Left forelimb (tissue), 1 donor: Measurements from ENCODE around the gene TAOK1.

Experiments
- DNase-seq: peaks from one replicate; pipeline ENCODE4 v3.0.0-alpha.2; 2018; ENCODE audit warnings: low spot score

TAOK1 gene

DNA sequence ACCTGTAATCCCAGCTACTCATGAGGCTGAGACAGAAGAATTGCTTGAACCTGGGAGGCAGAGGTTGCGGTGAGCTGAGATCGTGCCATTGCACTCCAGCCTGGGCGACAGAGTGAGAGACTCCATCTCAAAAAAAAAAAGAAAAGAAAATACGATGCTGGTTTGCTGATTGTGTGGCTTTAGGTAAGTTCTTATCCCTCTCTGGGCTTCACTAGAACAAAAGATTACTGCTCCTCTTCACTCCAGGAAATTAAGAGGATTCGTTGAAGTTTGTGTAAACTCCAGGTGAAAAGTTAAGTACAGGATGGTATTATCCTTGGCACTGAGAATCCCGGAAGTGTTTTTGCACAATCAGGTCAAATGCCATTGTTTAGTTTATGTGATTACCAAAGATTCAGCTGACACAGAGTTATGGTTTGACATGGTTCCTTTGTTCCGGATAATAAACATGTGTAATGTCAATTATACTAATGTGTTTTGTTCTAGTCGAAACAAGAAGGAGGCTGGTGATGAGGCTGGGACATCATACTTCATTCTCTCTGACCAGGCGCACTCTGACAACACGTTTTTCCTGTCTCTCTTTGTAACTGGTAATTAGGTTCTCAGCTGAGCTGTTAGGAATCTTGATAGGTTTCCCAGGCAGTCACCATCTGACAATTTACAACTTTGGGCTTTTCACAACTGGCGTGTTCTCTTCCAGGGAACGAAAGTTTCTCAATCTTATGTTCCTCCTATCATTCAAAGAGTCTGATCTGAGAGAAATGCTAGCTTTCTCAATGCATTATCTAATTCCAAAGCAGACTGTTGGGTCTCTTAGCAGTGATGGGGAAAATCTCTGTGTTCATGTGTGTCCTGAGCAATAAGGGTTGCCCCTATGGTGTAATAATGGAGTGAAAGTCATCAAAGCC lies 10.8 kb upstream of the TAOK1 start:
- no peak for DNase-seq

DNA sequence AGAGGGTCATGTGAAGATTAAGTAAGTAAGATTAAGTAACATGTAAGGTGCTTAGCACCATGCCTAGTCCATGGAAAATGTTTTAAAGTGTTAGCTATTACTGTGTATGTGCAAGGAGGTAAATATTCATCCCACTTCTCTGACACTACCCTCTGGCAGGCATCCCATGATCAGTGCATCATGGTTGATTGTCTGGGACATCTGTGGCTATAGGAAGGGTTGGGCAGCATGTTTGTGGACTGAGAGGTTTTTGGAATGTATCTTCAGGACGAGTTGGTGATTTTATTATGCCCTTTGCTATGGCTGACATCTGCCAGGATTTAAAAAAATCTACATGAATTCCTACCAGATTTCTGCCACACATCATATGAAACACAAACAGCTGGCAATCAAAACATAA lies 6.5 kb upstream of the TAOK1 start:
- no peak for DNase-seq

DNA sequence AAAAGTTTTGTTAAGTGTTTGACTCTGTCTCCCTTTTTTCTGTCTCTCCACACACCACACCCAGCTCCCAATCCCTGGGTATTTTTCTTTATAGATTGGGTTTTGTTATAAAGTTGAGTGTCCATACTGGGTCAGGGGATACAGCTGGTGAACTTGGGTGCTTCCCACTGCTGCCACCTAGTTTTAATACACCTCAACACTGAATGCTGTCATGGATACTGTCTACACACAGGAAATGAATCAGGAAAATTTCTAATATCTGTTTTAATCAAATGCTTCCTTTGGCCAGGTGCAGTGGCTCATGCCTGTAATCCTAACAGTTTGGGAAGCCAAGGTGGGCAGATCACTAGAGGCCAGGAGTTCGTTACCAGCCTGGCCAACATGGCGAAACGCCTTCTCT lies 5.3 kb upstream of the TAOK1 start:
- no peak for DNase-seq

DNA sequence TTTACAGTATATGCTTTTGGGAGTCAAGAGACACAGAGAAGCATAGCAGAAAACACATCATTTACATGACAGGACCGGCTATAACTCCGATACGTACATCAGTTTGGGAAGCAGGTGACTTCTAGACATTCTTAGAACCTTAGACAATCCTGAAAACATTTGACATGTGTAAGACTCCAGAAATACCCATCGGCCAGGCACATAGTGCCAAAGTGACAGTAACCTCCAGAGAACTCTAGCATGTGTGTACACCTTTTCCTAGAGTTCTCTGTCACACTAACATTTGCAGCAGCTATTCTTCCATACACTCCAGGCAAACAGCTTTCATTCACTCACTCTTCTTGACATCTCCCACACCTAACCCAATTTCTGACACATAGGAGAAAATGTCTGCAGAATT lies 3.4 kb upstream of the TAOK1 start:
- DNase-seq = no peak

DNA sequence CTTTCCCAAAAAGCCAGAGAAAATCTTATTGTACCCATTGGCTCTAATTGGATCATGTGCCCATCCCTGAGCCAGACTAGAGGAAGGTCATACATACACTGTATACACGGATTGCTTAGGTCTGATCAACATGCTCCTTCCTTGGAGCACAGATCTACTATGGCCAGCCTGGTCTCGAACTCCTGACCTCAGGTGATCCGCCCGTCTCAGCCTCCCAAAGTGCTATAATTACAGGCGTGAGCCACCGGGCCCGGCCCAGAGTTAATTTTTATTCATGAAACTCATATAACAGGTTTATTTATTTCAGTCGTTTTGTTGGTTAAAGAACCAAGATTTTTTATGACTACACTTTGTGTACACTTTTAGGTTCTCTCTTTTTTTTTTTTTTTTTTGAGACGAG lies 1.2 kb upstream of the TAOK1 start:
- no peak for DNase-seq

DNA sequence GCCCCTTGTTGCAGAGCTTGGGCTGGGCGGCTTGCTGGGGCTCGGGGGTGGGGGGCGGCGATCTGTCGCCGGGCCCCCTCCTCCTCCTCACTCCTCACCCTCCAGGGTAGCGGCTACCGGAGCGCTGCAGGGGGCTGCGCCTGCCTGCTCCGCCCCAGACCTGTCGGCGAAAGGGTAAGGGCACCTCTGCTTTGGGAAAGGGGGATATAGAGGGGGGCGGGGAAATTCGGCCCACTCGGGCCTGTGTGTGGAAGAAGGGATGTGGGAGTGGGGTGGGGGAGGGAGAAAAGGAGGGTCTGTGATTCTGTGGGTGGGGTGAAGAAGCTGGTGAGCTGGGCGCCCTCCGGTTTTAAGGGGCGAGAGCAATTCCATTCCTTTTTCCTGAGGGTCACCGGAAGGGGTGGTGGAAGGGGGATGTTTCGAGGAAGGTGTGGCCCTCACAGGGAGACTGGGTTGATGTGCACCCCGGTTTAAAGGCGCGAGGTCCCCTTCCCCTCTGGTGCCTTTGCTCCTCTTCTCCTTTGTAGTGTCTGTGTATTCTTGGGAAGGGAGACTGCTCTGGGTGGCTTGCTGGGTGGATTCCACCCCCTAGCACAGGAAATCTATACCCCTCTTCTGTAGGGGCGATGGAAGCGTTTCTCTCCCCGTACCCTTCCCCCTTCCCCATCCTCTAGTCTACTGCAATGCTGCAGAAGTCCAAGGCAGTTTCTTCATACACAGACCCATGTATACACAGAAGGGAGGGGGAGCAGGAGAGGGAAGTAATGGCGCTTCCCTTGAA lies 878 bp downstream of the TAOK1 start:
- peak; percentile 68 for DNase-seq

DNA sequence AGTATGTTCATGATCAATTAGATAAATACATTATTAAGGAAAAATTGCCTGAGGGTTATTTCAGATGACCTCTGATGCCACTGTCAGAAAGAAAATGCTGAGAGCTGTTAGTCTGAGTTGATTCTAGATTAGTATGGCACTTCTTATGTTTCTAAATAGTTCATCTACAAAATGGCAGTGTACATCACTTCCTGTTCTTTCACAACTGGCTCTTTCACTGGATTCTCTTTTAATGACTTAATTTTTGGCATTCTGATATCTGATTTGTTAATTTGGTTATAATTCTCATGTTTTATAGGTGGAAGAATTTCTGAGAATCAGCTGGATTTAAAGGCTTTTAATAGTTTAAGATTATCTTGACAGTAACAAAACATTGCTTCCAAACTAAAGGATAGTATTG lies 3.3 kb downstream of the TAOK1 start:
- DNase-seq = no peak

DNA sequence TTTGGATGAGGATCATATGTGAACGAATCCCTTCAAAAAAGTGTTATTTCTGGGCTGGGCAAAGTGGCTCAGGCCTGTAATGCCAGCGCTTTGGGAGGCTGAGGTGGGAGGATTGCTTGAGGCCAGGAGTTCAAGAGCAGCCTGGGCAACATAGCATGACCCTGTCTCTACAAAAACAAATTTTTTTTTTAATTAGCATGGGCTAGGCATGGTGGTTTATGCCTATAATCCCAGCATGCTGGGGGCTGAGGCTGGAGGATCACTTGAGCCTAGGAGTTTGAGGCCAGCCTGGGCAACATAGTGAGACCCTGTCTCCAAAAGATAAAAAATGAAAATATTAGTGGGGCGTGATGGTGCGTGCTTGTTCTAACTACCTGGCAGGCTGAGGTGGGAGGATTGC lies 4.6 kb downstream of the TAOK1 start:
- no peak for DNase-seq

DNA sequence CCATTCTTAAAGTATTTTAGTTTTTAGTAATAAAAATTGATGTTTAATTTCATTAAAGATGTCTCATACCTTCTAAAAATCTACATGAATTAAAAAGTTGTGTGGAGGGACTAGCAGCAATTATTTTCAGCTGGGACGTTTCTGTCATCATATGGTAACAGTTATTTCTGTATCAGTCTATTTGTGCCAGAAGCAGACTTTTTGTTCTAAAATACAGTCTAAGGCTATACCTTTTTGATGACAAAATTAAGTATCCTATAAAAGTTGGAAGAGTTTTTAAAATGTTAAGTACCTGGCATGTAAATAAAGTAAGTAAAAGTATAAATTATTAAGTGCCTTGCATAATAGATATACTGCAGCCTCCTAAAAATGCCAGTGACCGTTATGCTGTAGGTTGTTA lies 5.9 kb downstream of the TAOK1 start:
- no peak for DNase-seq

DNA sequence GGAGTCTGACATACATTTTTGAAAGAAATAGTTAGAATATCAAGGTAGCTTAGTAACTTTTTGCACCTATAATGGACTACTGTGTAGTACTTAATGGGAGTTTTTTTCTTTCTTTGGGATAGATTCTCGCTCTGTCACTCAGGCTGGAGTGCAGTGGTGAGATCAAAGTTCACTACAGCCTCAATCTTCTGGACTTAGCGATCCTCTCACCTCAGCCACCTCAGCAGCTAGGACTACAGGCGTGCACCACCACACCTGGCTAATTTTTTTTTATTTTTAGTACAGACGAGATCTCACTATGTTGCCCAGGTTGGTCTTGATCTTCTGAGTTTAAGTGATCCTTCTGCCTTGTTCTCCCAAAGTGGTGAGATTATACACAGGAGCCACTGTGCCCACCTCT lies 9.5 kb downstream of the TAOK1 start:
- DNase-seq = no peak

DNA sequence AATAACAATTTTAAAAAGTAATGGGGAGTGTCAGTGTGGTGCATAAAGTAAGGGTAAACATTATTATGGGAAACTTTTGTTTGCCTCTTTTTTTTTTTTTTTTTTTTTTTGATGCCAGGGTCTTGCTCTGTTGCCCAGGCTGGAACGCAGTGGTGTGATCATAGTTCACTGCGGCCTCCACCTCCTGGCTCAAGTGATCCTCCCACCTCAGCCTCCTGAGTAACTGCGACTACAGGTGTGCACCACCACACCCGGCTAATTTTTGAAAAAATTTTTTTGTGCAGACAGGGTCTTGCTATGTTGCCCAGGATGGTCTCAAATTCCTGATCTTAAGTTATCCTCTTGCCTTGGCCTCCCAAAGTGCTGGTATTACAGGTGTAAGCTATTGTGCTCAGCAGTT lies 10.7 kb downstream of the TAOK1 start:
- DNase-seq = no peak

DNA sequence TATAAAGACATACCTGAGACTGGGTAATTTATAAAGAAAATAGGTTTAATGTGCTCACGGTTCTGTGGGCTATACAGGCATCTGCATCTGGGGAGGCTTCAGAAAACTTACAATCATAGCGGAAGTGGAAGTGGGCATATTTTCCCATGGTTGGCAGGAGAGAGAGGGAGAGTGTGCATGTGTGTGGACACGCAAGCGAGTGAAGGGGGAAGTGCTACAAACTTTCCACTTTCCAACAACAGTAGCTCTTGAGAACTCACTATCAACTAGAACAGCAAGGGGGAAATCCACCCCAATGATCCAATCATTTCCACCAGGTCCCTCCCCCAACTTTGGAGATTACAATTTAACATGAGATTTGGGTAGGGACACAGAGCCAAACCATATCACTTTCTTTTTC lies 11.1 kb downstream of the TAOK1 start:
- no peak for DNase-seq

DNA sequence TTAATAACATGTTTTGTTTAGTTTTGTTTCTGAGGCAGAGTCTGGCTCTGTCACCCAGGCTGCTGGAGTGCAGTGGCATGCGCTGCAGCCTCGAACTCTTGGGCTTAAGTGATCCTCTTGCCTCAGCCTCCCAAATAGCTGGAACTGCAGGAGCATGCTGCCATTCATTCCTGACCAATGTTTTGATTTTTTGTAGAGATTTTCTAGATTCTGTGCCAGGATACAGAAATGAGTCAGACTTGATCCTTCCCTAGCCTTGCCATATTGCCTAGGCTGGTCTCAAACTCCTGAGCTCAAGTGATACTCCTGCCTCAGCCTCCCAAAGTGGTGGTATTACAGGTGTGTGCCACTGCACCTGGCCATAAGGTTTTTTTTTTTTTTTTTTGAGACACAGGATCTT lies 17.7 kb downstream of the TAOK1 start:
- DNase-seq = no peak

DNA sequence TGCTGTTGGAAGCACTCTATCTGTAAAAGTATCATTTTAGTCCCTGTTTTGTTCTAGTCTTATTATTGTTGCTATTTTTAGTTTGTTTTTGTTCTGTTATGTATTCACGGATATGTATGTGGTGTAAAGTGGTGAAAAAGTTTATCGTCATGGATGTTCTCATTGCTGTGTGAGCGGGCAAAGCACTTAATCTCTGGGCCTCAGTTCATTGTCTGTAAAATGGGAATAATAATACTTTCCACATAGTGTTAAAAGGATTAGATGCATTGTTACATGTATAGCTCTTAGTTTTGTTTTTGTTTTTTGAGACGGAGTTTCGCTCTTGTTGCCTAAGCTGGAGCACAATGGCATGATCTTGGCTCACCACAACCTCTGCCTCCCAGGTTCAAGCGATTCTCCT lies 19.8 kb downstream of the TAOK1 start:
- no peak for DNase-seq

DNA sequence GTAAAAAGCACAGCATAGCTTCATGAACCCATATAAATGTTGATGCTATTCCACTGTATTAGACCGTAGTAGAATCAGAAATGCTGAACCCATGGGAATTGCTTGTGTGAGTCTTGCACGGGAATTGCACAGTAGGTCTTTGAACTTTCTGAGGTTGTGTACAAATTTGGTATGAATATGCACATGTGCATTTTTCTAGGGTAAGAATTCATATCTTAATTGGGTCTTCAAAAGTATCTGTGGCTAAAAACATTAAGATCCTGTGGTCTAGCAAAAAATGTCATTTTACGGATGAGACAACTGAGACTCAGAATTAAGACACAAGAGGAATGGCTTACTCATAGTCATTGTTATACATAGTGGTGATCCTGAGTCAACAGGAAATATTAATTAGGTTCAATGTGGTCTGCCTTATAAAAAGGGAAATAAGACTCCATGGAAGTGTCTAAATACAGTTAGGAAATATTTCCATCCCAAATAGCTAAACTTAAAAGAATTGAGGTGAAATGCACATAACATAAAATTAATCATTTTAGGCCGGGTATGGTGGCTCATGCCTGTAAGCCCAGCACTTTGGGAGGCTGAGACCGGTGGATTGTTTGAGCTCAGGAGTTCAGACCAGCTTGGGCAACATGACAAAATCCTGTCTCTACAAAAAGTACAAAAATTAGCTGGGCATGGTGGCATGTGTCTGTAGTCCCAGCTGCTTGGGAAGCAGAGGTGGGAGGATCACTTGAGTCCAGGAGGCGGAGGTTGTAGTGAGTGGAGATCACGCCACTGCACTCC lies 22.8 kb downstream of the TAOK1 start:
- no peak for DNase-seq

DNA sequence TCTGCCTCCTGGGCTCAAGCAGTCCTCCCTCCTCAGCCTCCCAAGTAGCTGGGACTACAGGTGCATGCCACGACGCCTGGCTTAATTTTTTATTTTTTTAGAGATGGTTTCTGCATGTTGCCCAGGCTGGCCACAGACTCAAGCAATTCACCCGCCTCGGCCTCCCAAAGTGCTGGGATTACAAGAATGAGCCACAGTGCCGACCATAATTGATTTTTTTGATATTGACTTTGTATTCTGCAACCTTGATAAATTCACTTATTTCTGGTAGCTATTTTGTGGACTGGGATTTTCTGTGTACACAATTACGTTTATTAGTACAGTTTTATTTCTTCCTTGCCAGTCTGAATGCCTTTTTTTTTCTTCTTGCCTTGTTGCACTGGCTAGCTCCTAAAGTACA lies 30.0 kb downstream of the TAOK1 start:
- DNase-seq = no peak

DNA sequence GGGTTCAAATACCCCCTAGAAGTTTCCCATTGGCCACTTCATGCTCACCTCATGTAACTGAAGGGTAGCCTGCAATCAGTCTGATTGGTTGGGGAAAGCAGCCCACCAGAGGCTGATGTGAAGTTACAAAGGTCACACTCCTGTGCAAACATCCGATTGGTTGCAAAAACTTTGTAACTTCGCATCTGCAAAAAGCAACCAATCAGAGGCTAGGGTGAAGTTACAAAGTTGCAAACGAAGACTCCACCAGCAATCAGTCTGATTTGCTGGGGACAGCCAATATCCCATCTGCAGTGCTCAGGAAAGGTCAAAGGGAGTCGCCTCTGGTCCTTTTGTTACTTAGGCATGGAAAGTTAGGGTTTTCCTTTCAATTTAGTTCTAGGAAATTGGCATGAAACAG lies 40.1 kb downstream of the TAOK1 start:
- DNase-seq = no peak

DNA sequence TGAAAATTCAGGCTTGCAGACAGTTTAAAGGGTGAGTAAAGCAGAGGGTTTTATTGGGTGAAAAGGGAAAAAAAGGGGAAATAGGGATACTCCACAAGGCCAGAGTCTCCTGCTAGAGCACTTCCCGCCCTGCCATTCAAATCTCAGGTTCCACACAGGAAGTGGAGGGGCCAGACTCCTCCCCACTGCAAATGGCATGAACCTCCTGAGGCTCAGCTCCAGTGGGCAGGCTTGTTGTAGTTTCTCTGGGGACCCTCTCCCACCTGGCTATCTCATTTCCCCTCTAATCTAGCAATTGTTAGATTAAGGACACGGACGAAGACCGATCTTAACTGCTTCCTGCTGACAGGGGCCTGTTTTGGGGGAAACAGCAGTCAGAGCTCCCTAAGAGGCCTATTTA lies 43.4 kb downstream of the TAOK1 start:
- no peak for DNase-seq

DNA sequence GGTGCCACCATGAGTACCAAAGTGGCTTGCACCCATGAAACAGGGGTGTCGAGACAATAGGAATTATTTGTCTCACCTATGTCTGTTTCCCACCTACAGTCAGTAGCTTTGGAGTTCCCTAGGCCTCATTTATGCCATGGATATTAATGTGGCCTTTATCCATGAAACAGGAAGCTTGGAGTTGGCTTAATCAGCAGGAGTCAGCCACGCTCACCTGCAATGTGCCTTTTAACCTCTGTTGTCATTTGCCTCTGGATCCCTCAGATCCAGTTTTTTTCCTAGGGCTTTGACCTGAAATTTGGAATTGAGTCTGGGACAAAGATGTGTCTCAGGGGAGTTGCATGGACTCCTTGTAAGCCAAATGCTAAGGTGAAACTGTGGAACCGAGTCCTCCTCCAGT lies 44.4 kb downstream of the TAOK1 start:
- DNase-seq = no peak

DNA sequence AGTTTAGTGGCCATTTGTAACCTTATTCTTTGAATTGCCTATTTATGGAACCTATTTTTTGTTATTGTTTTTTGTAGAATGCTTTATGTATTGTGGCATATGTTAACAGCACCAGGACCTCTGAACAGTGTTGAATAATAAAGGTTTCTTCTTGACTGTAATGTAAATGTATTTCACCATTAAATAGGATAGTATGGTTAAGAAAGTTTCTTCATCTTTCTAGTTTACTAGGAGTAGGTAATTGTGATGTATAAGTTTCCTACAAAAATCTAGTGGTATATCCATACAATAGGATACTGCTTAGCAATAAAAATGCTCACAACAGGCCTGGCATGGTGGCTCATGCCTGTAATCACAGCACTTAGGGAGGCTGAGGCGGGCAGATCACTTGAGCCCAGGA lies 52.3 kb downstream of the TAOK1 start:
- DNase-seq = no peak

DNA sequence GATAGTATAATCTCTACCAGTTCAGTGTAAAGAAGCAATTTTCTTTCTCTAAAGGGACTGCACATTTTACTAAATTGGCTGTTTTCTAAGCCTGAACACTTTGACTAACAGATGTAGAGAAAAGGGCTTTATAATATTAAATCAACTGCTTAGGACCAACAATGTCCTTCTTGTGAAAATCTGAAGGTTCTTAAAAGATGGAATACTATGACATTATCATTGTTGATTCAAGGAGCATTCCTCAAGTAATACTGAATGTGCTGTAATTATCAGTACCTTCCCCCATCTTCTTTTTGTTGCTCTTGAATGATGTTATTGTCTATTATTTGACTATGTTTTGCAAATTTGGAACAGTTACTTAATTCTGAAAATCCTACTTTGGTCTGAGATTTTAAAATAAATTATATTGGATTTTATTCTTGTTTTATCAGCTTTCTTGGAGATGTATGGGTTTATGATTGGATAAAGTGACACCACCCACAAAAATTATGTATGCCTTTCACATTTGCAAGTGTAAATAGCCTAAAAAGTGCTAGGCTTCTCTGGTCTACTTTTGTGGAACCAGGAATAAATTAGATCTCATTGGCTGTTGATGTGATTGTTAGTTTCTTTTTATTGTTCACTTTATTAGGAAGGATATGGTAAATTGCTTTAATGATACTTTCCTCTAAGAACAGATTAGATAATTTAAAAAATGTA lies 53.0 kb downstream of the TAOK1 start:
- no peak for DNase-seq

DNA sequence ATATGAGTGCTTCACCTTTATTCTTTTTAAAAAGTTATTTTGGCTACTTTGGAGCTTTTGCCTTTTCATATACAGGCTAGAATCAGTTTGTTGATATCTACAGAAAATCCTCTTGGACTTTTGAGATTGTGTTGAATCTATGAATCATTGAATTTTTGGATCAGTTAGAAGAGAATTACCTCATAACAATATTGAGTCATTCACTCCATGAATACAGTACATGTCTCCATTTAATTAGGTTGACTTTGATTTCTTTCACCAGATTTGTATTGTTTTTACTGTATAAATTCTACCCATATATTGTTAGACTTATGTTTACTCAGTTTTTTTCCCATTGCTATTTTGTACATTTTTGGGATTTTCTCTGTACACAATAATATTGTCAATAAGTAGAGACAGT lies 54.4 kb downstream of the TAOK1 start:
- DNase-seq = no peak
